ENCODE data around the gene GTF2IRD1. TPM values are rescaled to one million over a fixed set of nuclear protein-coding genes. Genes with fewer than 3 reads are reported as not detected.
"Not testable (repeated sequence)": the region's sequence is repeated elsewhere in the genome, so short reads cannot be mapped to it uniquely, and the experiment has no call there.

The GTF2IRD1 gene
- total RNA-seq, 1 experiment from 2014 or later = 14.9 TPM

DNA sequence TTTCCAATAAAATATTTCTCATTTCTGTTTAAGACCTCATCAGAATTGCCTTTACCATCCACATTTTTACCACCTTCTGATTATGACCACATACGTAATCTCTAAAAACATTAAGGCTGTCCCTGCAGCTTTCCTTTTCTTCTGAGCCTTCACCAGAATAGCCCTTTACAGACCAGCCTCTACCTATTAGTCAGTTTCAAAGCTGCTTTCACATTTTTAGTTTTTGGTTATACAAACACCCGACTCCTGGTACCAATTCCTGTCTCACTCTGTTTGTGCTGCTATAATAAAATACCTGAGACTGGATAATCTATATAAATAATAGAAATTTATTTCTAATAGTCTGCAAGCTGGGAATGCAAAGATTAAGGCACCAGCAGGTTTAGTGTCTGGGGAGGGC is 15.4 kb upstream of the GTF2IRD1 start:
- no peak overlapping the region for H3K4me2 ChIP-seq (ENCODE audit: low read length)
- H3K9ac ChIP-seq (ENCODE audit: low read length) = no peak overlapping the region
- no peaks in the 10 kb centered on the region for H3K27me3 ChIP-seq (ENCODE audit: low read length)
- H3F3A ChIP-seq (ENCODE audit: low read length, unreplicated experiment) = no peaks in the 10 kb centered on the region
- intact Hi-C loops (cut with micrococcal nuclease) = no loop called here
- H3K36me3 ChIP-seq (ENCODE audit: low read depth, low read length) = no peaks in the 10 kb centered on the region
- H2AFZ ChIP-seq (ENCODE audit: low read length) = no peak overlapping the region
- no peaks in the 10 kb centered on the region for H3K9me2 ChIP-seq (replicated peaks; ENCODE audit: low read length)
- TF ChIP-seq CTCF (conservative IDR thresholded peaks at IDR 0.05; ENCODE audit: low read depth, low read length) = no peak
- no peaks in the 10 kb centered on the region for H3K79me2 ChIP-seq (ENCODE audit: low read length)
- no peak for ATAC-seq
- H3K9me3 ChIP-seq (ENCODE audit: low read length) = 0 out of 2 replicates have a peak, but pooled peaks cover 5% of the 10 kb centered on the region
- no peak overlapping the region for H3K27ac ChIP-seq (ENCODE audit: low read length)
- no peaks in the 10 kb centered on the region for H4K20me1 ChIP-seq (ENCODE audit: low read length)
- H3K4me1 ChIP-seq (ENCODE audit: insufficient read depth, low read length) = no peaks in the 10 kb centered on the region
- ChIA-PET CTCF (interaction anchor here (0.7 kb wide), 1 partner anchor 9 kb away, joined by 5 read pairs; no protein-coding TSS in a partner anchor), POLR2A (ENCODE audit: unreplicated experiment) (no interaction called here)
- BruUV-seq (replicated peaks) = no TSS peak
- H3K4me3 ChIP-seq (ENCODE audit: low read length) = no peak overlapping the region
- no peak for DNase-seq

GRCh38 chr7:74439541-74439940 is 14.2 kb upstream of the GTF2IRD1 start:
- ChIA-PET POLR2A (ENCODE audit: unreplicated experiment) (no interaction called here), CTCF (no interaction called here)
- ATAC-seq = no peak
- Histone ChIP-seq H3K79me2 (ENCODE audit: low read length) (no peaks in the 10 kb centered on the region), H3F3A (ENCODE audit: low read length, unreplicated experiment) (no peaks in the 10 kb centered on the region), H3K4me2 (ENCODE audit: low read length) (no peak overlapping the region), H3K4me3 (ENCODE audit: low read length) (no peak overlapping the region), H3K36me3 (ENCODE audit: low read depth, low read length) (no peaks in the 10 kb centered on the region), H3K4me1 (ENCODE audit: insufficient read depth, low read length) (no peaks in the 10 kb centered on the region), H3K27ac (ENCODE audit: low read length) (no peak overlapping the region), H3K9ac (ENCODE audit: low read length) (no peak overlapping the region), H3K9me3 (ENCODE audit: low read length) (0 out of 2 replicates have a peak, but pooled peaks cover 5% of the 10 kb centered on the region), H3K9me2 (replicated peaks; ENCODE audit: low read length) (no peaks in the 10 kb centered on the region), H4K20me1 (ENCODE audit: low read length) (no peaks in the 10 kb centered on the region), H2AFZ (ENCODE audit: low read length) (no peak overlapping the region), H3K27me3 (ENCODE audit: low read length) (no peaks in the 10 kb centered on the region)
- intact Hi-C loops (cut with micrococcal nuclease) = no loop called here
- no TSS peak for BruUV-seq (replicated peaks)
- no peak for DNase-seq
- TF ChIP-seq EZH2 (IDR thresholded peaks at IDR 0.05; ENCODE audit: low read length, unreplicated experiment) (no peak), EZH2phosphoT487 (IDR thresholded peaks at IDR 0.05; ENCODE audit: borderline replicate concordance, low read length) (no peak), CTCF (conservative IDR thresholded peaks at IDR 0.05; ENCODE audit: low read depth, low read length) (no peak)

GRCh38 chr7:74440143-74440542 is 13.6 kb upstream of the GTF2IRD1 start:
- H4K20me1 ChIP-seq (ENCODE audit: low read length); H3K9ac ChIP-seq (ENCODE audit: low read length); H3K27me3 ChIP-seq (ENCODE audit: low read length); H3K36me3 ChIP-seq (ENCODE audit: low read depth, low read length); CTCF ChIA-PET; H2AFZ ChIP-seq (ENCODE audit: low read length); intact Hi-C loops (cut with micrococcal nuclease); H3K4me2 ChIP-seq (ENCODE audit: low read length); H3K9me3 ChIP-seq (ENCODE audit: low read length); H3K79me2 ChIP-seq (ENCODE audit: low read length); H3K4me1 ChIP-seq (ENCODE audit: insufficient read depth, low read length); DNase-seq; ATAC-seq; H3K4me3 ChIP-seq (ENCODE audit: low read length); H3K9me2 ChIP-seq (replicated peaks; ENCODE audit: low read length); H3F3A ChIP-seq (ENCODE audit: low read length, unreplicated experiment); H3K27ac ChIP-seq (ENCODE audit: low read length); POLR2A ChIA-PET (ENCODE audit: unreplicated experiment); BruUV-seq (replicated peaks): not testable (repeated sequence)

All from PC-3 (cell line).